Measurements from ENCODE around the gene ADAMTSL3.

Gene ADAMTSL3

DNA sequence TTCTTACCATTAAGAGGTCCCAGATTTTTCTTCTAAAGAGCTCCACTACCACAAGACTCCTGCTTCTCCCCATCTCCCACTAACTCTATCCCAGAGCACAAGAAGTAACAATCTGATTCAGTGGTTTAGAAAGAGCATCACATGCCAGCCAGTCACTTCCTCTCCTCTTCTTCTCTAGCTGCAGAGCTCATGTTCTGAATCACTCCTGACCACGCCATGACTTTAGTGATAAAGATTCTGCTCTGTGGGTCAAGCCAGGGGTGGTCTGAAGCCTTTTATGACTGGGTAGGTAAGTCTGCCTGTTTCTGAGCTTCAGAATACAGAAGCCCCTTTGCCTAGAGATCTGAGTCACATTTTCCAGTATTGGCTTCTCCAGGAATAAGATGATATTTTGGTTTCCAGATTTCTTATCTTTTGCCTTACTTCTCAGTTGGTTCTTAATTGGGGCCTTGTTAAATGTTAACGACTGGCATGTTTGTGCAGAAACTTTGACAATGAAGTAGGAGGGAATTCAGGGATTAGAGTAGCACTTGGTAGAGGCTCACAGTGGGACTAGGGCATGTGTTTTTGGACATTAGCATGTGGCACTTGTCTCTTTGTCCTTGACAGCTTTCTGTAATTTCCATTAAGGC lies 27.6 kb upstream of the ADAMTSL3 start:
- Histone ChIP-seq H3K36me3 (ENCODE audit: control insufficient read depth in 5 of 5, insufficient read depth in 5 of 5, low read length in 5 of 5) (no peaks in the 10 kb centered on the region), H3K4me1 (ENCODE audit: control insufficient read depth in 5 of 5, insufficient read depth in 5 of 5, low read length in 5 of 5) (no peaks in the 10 kb centered on the region), H3K9me3 (ENCODE audit: control insufficient read depth in 5 of 5, low read length in 5 of 5) (no peaks in the 10 kb centered on the region), H3K9ac (ENCODE audit: low read length in 5 of 5) (no peak overlapping the region), H3K27me3 (ENCODE audit: control insufficient read depth in 5 of 5, insufficient read depth in 4 of 5, low read length in 5 of 5) (no peaks in the 10 kb centered on the region), H3K4me3 (ENCODE audit: low read depth in 1 of 5, low read length in 5 of 5) (no peak overlapping the region), H3K27ac (ENCODE audit: low read depth, low read length) (no peak overlapping the region)

DNA sequence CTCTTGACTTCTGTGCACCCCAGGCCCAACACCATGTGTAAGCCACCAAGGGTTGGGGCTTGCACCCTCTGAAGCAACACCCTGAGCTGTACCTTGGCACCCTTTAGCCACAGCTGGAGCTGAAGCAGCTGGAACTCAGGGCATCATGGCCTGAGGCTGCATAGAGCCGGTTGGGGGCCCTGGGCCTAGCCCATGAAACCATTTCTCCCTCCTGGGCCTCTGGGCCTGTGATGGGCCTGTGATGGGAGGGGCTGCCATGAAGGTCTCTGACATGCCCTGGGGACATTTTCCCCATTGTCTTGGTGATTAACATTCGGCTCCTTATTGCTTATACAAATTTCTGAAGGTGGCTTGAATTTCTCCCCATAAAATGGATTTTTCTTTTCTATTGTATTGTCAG lies 22.4 kb upstream of the ADAMTSL3 start:
- Histone ChIP-seq H3K9ac (ENCODE audit: low read length in 5 of 5) (no peak overlapping the region), H3K27me3 (ENCODE audit: control insufficient read depth in 5 of 5, insufficient read depth in 4 of 5, low read length in 5 of 5) (no peaks in the 10 kb centered on the region), H3K4me1 (ENCODE audit: control insufficient read depth in 5 of 5, insufficient read depth in 5 of 5, low read length in 5 of 5) (no peaks in the 10 kb centered on the region), H3K27ac (ENCODE audit: low read depth, low read length) (no peak overlapping the region), H3K9me3 (ENCODE audit: control insufficient read depth in 5 of 5, low read length in 5 of 5) (peaks cover 0 to 3% (median 0%) of the 10 kb centered on the region in 5 donors), H3K4me3 (ENCODE audit: low read depth in 1 of 5, low read length in 5 of 5) (no peak overlapping the region), H3K36me3 (ENCODE audit: control insufficient read depth in 5 of 5, insufficient read depth in 5 of 5, low read length in 5 of 5) (no peaks in the 10 kb centered on the region)

DNA sequence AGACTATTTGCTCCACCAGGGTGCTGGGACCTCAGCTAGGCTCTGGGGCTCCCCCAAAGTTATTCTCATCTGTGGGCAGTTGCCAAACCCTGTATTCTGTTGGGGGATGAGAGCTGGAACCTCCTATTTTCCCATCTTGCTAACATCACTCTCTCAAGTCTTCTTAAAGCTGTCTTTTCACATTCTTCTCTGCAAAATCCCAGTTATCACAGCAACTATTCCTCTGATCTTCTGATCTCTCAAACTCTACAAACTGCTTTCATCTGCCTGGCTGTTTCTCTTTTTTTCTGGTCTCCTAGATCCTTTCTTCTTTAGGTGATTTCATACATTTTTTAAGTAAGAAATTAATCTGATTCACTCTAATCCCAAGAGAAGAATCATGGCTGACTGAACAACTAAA lies 10.7 kb upstream of the ADAMTSL3 start:
- no peaks in the 10 kb centered on the region for H3K4me1 ChIP-seq (ENCODE audit: control insufficient read depth in 5 of 5, insufficient read depth in 5 of 5, low read length in 5 of 5)

DNA sequence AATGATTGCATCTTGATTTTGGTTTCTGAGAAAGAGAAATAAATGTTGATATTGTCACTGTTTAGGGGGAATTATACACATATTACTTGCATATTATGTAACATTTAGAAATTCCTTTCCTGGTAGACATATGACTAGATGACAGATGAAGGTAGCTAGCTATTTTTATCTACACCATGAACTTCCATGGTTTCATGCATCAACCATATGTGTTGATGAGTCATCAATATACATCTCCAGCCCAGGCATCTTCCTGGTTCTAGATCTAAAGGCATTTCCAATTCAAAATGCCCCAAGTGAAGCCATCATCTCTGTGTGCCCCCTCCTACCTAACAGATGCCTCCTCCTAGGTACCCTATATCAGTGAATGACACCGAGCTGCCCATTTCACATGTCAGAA lies 9.5 kb upstream of the ADAMTSL3 start:
- Histone ChIP-seq H3K27me3 (ENCODE audit: control insufficient read depth in 5 of 5, insufficient read depth in 4 of 5, low read length in 5 of 5) (peaks cover 0 to 3% (median 2%) of the 10 kb centered on the region in 5 donors), H3K4me3 (ENCODE audit: low read depth in 1 of 5, low read length in 5 of 5) (no peak overlapping the region), H3K4me1 (ENCODE audit: control insufficient read depth in 5 of 5, insufficient read depth in 5 of 5, low read length in 5 of 5) (no peaks in the 10 kb centered on the region), H3K36me3 (ENCODE audit: control insufficient read depth in 5 of 5, insufficient read depth in 5 of 5, low read length in 5 of 5) (no peaks in the 10 kb centered on the region), H3K9ac (ENCODE audit: low read length in 5 of 5) (no peak overlapping the region), H3K9me3 (ENCODE audit: control insufficient read depth in 5 of 5, low read length in 5 of 5) (peaks cover 2 to 7% (median 3%) of the 10 kb centered on the region in 5 donors), H3K27ac (ENCODE audit: low read depth, low read length) (no peak overlapping the region)

More for the DNA sequence above, 10.7 kb upstream of the ADAMTSL3 start:
- Histone ChIP-seq H3K9ac (ENCODE audit: low read length in 5 of 5) (no peak overlapping the region), H3K27me3 (ENCODE audit: control insufficient read depth in 5 of 5, insufficient read depth in 4 of 5, low read length in 5 of 5) (peaks cover 0 to 4% (median 0%) of the 10 kb centered on the region in 5 donors), H3K27ac (ENCODE audit: low read depth, low read length) (no peak overlapping the region), H3K4me3 (ENCODE audit: low read depth in 1 of 5, low read length in 5 of 5) (no peak overlapping the region), H3K9me3 (ENCODE audit: control insufficient read depth in 5 of 5, low read length in 5 of 5) (peaks cover 2 to 8% (median 7%) of the 10 kb centered on the region in 5 donors), H3K36me3 (ENCODE audit: control insufficient read depth in 5 of 5, insufficient read depth in 5 of 5, low read length in 5 of 5) (no peaks in the 10 kb centered on the region)

- H3K9ac ChIP-seq (ENCODE audit: low read length in 5 of 5), result no peak overlapping the region
- no peak overlapping the region for H3K4me3 ChIP-seq (ENCODE audit: low read depth in 1 of 5, low read length in 5 of 5)
- peaks cover 0 to 13% (median 4%) of the 10 kb centered on the region in 5 donors for H3K27me3 ChIP-seq (ENCODE audit: control insufficient read depth in 5 of 5, insufficient read depth in 4 of 5, low read length in 5 of 5)
- no peak overlapping the region for H3K27ac ChIP-seq (ENCODE audit: low read depth, low read length)
- peaks cover 0 to 25% (median 15%) of the 10 kb centered on the region in 5 donors for H3K4me1 ChIP-seq (ENCODE audit: control insufficient read depth in 5 of 5, insufficient read depth in 5 of 5, low read length in 5 of 5)
- H3K9me3 ChIP-seq (ENCODE audit: control insufficient read depth in 5 of 5, low read length in 5 of 5), result no peaks in the 10 kb centered on the region
- H3K36me3 ChIP-seq (ENCODE audit: control insufficient read depth in 5 of 5, insufficient read depth in 5 of 5, low read length in 5 of 5), result no peaks in the 10 kb centered on the region
These were observed 3.1 kb upstream of the ADAMTSL3 start for GRCh38 chr15:83650831-83651230.

DNA sequence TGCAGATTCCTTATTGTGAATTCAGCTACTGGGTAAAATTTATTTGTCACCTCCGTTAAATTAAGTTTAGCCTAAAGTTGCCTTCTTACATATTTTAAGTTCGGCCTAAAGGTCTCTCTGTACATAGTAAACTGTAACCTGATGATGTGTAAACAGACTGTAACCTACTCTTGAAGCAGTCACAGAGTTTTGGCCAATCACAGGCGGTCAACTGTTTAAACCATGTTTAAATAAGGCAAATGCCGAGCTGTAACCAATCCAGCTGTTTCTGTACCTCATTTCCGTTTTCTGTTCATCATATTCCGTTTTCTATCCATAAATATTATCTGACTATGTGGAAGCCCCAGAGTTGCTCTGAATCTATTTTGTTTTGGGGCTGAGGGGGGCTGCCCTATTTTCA lies 2.4 kb upstream of the ADAMTSL3 start:
- H3K27ac ChIP-seq (ENCODE audit: low read depth, low read length), result no peak overlapping the region
- peaks cover 0 to 27% (median 15%) of the 10 kb centered on the region in 5 donors for H3K4me1 ChIP-seq (ENCODE audit: control insufficient read depth in 5 of 5, insufficient read depth in 5 of 5, low read length in 5 of 5)
- H3K9ac ChIP-seq (ENCODE audit: low read length in 5 of 5), result no peak overlapping the region
- peaks cover 0 to 13% (median 4%) of the 10 kb centered on the region in 5 donors for H3K27me3 ChIP-seq (ENCODE audit: control insufficient read depth in 5 of 5, insufficient read depth in 4 of 5, low read length in 5 of 5)
- H3K4me3 ChIP-seq (ENCODE audit: low read depth in 1 of 5, low read length in 5 of 5), result no peak overlapping the region
- H3K9me3 ChIP-seq (ENCODE audit: control insufficient read depth in 5 of 5, low read length in 5 of 5), result no peaks in the 10 kb centered on the region
- H3K36me3 ChIP-seq (ENCODE audit: control insufficient read depth in 5 of 5, insufficient read depth in 5 of 5, low read length in 5 of 5), result no peaks in the 10 kb centered on the region

DNA sequence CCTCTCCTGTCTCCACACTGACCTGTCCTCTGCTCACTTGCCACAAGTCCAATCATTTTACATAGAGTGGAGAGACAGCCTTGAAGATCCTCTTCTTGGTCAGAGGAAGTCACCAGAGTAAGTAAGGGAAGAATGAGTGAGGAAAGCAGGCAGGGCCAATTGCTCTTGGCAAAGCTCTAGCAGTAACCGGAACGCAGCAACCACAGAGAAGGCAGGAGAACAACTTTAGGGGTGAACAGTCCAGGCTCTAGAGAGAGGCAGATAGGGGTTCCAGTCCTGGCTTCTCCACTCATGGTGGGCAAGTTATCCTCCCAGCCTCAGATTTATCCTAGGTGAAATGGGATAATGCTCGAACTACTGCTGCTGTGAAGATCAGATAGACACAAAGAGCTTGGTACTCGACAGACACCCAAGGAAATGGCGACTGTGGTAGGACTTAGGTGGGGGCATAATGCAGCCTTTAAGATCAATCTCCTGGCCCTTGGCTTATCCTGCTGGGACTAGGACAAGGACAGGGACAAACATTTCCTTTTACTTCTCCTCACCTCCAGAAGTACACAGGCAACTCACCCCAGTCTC lies 1.2 kb upstream of the ADAMTSL3 start:
- no peak overlapping the region for H3K4me3 ChIP-seq (ENCODE audit: low read depth in 1 of 5, low read length in 5 of 5)
- no peaks in the 10 kb centered on the region for H3K36me3 ChIP-seq (ENCODE audit: control insufficient read depth in 5 of 5, insufficient read depth in 5 of 5, low read length in 5 of 5)
- no peak overlapping the region for H3K27ac ChIP-seq (ENCODE audit: low read depth, low read length)
- H3K4me1 ChIP-seq (ENCODE audit: control insufficient read depth in 5 of 5, insufficient read depth in 5 of 5, low read length in 5 of 5), result peaks cover 0 to 33% (median 15%) of the 10 kb centered on the region in 5 donors
- no peak overlapping the region for H3K9ac ChIP-seq (ENCODE audit: low read length in 5 of 5)
- peaks cover 0 to 13% (median 4%) of the 10 kb centered on the region in 5 donors for H3K27me3 ChIP-seq (ENCODE audit: control insufficient read depth in 5 of 5, insufficient read depth in 4 of 5, low read length in 5 of 5)
- no peaks in the 10 kb centered on the region for H3K9me3 ChIP-seq (ENCODE audit: control insufficient read depth in 5 of 5, low read length in 5 of 5)

DNA sequence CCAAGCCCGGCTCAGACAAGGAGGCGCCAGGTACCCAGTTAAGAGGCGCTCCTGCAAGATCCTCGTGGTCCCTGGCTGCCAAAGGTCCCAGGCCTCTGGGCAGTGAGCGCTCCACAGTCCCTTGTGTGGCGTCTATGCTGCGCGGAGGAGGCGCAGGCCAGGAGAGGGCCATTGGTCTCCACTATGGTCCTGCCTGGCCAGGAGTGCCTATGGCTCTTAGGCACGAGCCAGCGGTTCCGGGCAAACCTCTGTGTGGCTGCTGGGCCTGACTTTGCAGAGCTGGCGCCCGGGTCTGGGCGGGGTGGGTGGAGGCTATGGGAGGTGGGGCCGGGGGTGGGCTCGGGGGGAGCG lies 660 bp upstream of the ADAMTSL3 start:
- no peaks in the 10 kb centered on the region for H3K9me3 ChIP-seq (ENCODE audit: control insufficient read depth in 5 of 5, low read length in 5 of 5)
- H3K27me3 ChIP-seq (ENCODE audit: control insufficient read depth in 5 of 5, insufficient read depth in 4 of 5, low read length in 5 of 5), result peaks cover 0 to 13% (median 4%) of the 10 kb centered on the region in 5 donors
- no peak overlapping the region for H3K9ac ChIP-seq (ENCODE audit: low read length in 5 of 5)
- no peaks in the 10 kb centered on the region for H3K36me3 ChIP-seq (ENCODE audit: control insufficient read depth in 5 of 5, insufficient read depth in 5 of 5, low read length in 5 of 5)
- H3K4me3 ChIP-seq (ENCODE audit: low read depth in 1 of 5, low read length in 5 of 5), result no peak overlapping the region
- no peak overlapping the region for H3K27ac ChIP-seq (ENCODE audit: low read depth, low read length)
- H3K4me1 ChIP-seq (ENCODE audit: control insufficient read depth in 5 of 5, insufficient read depth in 5 of 5, low read length in 5 of 5), result peaks cover 0 to 36% (median 15%) of the 10 kb centered on the region in 5 donors

DNA sequence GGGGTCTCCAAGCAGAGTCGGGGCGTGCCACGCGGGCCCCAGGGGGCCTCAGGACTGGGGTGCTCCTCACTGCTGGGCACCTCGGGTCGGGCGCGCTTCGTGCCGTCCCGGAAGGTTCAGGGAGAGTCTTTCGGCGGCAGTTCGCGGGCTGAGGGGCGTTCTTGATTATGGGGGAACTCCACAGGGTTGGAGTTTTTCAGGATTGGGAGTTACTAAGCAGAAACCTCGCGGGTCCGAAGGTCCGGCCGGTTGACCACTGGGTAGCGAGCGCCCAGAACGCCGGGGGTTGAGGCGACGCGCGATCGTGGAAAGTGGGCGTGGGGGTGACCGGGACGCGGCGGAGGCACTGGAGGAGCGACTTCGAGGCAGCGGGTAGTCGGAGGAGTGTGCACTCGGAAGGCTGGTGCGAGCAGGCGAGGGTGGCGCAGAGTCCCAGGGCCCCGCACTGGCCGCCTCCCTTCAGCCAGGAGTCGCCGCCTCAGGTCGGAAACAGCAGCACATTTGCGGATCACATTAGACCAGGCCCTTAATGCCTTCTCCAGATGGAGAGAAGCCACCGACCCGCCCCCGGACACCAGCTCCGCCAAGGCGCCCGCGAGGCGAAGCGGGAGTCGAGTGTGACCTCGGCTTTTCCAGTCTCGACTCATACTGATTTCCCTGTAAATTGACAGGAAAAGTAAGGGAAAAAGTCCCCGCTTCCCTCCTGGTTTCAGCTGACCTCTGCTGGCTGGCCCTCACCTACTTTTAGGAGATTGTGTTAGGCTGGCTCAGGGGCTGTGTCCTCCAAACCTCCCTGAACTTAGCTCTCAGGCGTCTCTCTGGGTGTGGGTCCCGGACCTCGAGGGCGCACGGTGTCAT lies 685 bp downstream of the ADAMTSL3 start:
- H3K4me1 ChIP-seq (ENCODE audit: control insufficient read depth in 5 of 5, insufficient read depth in 5 of 5, low read length in 5 of 5), result peaks cover 2 to 48% (median 28%) of the 10 kb centered on the region in 5 donors
- no peaks in the 10 kb centered on the region for H3K9me3 ChIP-seq (ENCODE audit: control insufficient read depth in 5 of 5, low read length in 5 of 5)
- H3K36me3 ChIP-seq (ENCODE audit: control insufficient read depth in 5 of 5, insufficient read depth in 5 of 5, low read length in 5 of 5), result no peaks in the 10 kb centered on the region
- H3K27me3 ChIP-seq (ENCODE audit: control insufficient read depth in 5 of 5, insufficient read depth in 4 of 5, low read length in 5 of 5), result peaks cover 0 to 13% (median 4%) of the 10 kb centered on the region in 5 donors
- peak overlapping the region in 3 of 5 donors; percentile 7 to 71 (median 54) for H3K9ac ChIP-seq (ENCODE audit: low read length in 5 of 5)
- no peak overlapping the region for H3K27ac ChIP-seq (ENCODE audit: low read depth, low read length)
- H3K4me3 ChIP-seq (ENCODE audit: low read depth in 1 of 5, low read length in 5 of 5), result peak overlapping the region; percentile 49 to 68 (median 59)

- Histone ChIP-seq H3K4me3 (ENCODE audit: low read depth in 1 of 5, low read length in 5 of 5) (peak overlapping the region in 4 of 5 donors; percentile 49 to 68 (median 60)), H3K9ac (ENCODE audit: low read length in 5 of 5) (peak overlapping the region in 2 of 5 donors; percentile 16 to 54), H3K27ac (ENCODE audit: low read depth, low read length) (no peak overlapping the region)
These were observed 1.3 kb downstream of the ADAMTSL3 start for GRCh38 chr15:83655237-83655616.

More at GRCh38 chr15:83655237-83655616, 1.3 kb downstream of the ADAMTSL3 start:
- Histone ChIP-seq H3K27me3 (ENCODE audit: control insufficient read depth in 5 of 5, insufficient read depth in 4 of 5, low read length in 5 of 5) (peaks cover 0 to 13% (median 4%) of the 10 kb centered on the region in 5 donors), H3K36me3 (ENCODE audit: control insufficient read depth in 5 of 5, insufficient read depth in 5 of 5, low read length in 5 of 5) (peaks cover 0 to 2% (median 0%) of the 10 kb centered on the region in 5 donors), H3K4me1 (ENCODE audit: control insufficient read depth in 5 of 5, insufficient read depth in 5 of 5, low read length in 5 of 5) (peaks cover 2 to 47% (median 30%) of the 10 kb centered on the region in 5 donors), H3K9me3 (ENCODE audit: control insufficient read depth in 5 of 5, low read length in 5 of 5) (no peaks in the 10 kb centered on the region)

All from subcutaneous abdominal adipose tissue (tissue), 5 donors.